ENCODE measurements around the gene KPNB1. TPM values are rescaled to one million over a fixed set of nuclear protein-coding genes. Genes with fewer than 3 reads are reported as not detected.
"Not testable (repeated sequence)": the region's sequence is repeated elsewhere in the genome, so short reads cannot be mapped to it uniquely, and the experiment has no call there.

The KPNB1 gene
- total RNA-seq, 1 donor from 2014 or later = 174 TPM

DNA sequence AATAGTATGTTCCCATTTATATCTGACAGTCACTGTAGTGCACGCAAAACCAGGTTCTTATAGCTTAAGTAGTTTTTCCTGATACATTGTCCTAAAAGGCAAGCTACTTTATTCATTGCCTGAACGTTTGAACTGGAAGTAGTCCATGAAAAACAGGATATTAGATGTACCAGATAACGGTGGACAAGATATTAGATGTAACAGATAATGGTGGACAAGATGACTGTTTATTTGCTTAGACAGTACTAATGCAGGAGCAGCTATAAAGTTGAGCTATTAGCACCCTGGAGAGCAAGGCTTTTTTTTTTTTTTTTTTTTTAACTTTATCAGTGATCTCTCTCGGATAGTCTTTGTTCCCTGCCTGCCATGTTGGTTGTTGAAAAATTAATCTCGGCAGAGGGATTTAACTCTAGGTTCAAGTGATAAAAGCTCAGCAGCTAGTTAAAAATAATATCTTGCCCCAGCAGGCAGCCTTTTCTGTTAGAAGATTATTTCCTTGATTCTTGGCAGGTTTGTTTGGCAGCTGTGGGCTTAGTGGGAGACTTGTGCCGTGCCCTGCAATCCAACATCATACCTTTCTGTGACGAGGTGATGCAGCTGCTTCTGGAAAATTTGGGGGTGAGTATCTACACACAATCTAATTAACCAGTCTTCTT is 26.9 kb downstream of the KPNB1 start:
- DNase-seq = no peak

DNA sequence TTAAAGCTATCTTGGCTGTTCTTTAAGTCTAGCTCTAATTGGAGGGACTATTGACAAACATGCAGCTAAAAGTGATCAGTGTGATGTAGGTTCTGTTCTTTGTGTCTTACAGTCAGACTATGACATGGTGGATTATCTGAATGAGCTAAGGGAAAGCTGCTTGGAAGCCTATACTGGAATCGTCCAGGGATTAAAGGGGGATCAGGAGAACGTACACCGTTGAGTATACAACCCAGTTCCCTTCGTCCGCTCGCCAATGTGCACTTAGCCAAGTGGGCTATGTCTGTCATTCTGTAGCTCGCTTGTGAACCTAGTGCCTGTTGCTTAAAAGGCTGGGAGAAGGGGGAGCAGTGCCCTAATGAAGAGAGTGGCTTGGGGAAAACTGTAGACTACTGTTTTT is 28.5 kb downstream of the KPNB1 start:
- DNase-seq = no peak

DNA sequence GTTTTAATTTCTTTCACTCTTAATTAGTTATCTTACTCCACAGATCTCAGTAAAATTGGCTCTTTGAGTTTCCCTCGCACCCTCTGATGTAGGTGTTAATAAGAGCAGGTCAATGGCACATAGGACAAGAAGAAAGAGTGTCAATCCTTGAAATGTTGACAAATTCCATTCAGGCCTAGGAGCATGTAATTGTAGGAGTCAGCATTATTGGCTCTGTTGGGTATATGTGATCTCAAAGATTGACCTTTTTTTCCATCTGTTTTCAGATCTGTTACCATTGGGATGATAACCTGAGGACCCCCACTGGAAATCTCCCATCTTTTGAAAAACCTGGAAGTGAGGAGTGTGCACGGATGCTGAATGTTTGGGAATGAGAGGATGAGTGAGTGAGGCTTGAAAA is 32.4 kb downstream of the KPNB1 start:
- no peak for DNase-seq

DNA sequence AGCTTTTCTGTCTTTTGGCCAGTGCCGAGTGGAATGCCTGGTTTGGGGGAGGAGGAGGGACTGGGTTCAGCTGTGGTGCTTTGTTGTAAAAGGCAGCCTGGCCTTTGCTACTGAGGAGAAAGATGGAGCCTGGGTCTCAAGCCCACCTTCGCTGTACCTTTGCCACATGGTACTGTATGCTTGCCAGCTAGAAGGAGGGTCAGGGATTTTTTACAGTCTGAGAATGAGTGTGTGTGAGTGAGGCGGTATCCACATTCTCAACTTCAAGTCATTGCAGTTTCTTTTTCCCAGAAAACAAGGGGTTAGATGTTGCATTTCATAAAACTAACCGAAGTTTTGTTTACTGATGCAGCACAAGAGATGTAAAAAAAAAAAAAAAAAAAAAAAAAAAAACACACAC is 33.0 kb downstream of the KPNB1 start:
- not testable (repeated sequence) for DNase-seq

DNA sequence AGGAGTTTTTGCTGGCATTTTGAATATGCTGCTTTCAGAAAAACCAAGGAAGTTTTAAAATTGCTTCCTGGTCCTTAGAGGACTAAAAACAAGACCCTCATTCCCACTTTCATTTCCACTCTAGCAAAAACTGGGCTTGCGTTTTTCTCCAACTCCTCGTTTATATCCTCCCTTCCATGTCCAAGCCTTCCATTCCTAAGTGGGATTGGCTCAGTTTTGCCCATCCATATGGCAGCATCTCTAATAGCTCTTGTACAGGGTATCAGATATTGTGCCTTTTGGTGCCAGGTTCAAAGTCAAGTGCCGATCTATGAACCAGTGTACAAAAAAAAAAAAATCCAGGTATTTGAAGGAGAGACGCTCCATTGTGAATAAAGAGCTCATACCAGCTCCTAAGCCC is 34.3 kb downstream of the KPNB1 start:
- no peak for DNase-seq

DNA sequence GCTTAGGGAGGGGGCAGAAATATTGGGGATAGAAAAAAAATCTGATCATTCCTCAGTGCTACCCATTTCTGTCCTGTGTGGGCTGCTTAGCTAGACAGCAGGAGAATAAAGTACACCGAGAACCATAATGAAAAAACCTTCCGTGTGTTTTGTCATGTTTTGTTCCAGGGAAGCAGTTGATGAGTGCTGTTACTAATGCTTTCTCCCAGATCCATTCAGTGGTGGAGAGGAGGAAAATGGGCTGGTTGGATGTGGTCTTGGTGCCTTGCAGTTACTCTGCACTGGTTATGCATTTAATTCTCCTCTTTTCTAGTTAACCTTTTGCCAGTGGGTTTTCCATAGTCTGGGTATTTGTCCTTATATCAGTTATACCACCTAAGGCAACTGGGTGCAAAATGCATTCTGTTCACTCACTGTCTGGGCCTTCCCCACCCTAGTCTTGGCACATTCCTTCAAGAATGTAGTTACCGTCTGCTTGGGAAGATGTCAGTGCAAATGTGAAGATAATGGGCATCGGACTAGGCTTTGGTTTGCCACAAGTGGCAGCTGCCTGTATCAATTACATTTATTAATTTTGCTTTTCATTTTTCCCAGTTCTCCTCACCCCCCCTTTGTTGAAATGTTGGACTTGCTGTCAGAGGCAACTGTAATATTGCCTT is 34.9 kb downstream of the KPNB1 start:
- DNase-seq = no peak

DNA sequence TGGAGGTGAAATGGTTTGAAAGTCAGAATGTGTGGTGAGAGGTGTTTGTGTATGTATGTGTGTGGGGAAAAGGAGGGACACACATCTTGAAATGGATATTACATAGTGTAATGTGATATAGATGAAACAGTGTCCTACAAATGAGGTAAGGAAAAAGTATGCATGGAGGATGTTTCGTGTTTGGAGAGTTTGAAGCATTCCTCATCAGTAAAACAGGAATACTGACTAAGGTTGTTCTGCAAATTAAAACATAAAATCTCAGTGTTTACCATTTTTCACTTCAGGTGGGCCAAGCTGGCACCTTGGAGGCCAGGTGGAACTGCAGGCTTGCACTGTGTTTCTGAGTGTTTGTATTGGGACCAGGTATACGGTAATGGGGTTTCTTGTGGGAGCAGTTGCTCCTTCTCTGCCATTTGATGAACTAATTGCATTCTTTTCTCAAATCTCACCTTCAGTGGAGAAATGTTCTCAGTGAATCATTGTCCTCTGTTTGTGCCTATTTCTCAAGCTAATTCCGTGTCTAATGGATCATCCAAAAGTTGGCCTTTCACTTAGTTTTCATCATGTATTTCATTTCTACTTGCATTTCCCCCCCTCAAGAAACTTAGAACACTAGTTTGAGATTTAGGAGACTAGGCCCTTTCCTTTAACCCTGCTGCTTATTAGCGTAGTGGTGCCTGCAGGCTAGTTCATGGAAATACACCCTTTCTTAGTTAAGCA is 36.0 kb downstream of the KPNB1 start:
- no peak for DNase-seq

DNA sequence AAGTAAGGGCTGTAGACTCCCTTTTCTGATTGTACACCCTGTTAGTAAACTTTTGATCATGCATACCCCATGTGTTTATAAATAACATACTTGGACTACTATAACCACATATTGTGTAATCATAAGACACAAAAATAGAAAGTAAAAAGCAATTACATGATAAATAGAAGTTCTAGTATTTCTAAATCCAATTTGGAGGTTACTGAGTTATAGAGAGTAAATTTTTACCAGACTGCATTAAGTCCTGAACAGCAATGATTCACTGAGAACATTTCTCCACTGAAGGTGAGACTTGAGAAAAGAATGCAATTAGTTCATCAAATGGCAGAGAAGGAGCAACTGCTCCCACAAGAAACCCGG is 36.5 kb downstream of the KPNB1 start:
- DNase-seq = no peak

DNA sequence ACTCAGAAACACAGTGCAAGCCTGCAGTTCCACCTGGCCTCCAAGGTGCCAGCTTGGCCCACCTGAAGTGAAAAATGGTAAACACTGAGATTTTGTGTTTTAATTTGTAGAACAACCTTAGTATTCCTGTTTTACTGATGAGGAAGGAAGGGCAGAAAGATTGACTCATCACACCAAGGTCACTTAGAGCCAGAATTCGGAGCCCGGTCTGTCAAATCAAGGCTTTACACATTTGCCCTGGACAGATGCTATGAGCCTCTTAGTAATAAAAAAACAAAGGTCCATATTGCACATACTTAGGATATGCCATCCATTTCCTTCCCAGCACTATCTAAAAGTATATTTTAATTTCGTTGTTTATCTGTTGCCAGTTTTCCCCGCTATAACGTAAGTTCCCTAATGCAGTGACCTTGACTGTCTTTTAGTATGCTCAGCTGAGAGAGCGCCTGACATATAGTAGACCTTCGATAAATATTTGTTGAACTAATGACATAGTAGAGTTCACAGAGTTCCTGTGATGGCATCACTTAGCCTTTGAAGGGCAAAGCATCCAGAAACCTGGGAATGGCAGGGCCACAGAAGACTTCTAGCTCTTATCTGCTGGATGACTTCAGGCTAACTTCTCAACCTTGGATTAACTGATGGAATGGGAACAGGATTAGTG is 37.1 kb downstream of the KPNB1 start:
- DNase-seq = no peak

DNA sequence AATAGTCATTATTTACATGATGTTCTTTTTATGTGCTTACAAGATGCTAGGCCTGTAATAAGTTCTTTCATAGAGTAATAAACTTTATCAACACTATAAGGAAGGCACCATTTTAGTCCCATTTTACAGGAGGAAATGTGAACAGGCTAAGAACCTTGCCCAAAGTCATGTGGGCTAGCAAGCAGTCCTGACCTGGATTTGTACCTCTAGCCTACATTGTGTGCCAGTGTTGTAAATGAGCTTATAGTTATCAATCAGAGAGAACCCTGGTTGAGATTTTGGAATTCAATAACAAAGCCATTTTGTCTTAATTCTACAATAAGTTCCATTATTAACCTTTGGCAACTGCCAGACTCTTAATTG is 37.6 kb downstream of the KPNB1 start:
- no peak for DNase-seq

DNA sequence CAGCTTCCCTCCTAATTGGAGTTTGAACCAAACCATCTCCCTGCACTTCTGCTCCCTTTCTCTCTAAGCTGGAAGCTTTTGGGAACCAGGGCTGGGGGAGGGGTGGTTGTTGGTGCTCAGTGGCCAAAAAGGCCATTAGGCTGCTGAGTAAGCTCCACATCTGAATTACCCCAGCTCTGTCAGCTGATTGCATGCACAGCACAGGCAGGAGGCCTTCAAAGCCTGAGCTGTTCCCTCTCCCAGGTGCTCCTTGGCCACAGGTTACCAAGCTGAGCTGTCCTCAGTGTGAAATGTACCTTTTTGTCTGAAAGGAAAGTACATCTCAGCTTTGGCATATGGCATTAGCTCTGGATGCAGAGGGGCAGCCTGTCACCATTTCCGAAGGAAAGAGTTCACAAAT is 38.0 kb downstream of the KPNB1 start:
- no peak for DNase-seq

DNA sequence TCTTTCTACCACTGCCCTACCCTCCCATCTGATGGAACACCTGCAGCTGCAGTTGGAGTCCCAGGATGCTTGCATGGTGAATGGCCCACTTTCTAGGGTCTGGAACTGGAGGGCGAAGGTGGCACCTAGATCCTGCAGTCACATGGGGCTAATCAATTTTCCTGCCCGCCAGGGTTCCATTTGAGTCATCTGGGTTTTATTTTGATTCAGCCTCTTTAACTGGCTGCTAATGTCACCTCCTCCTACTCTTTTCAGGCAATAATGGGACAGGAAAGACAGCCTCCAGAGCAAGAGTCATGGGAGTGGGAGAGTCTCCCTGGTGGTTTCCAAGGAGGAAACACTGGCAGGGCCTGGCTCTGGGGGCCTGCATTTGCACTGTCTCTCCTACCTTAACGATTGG is 40.4 kb downstream of the KPNB1 start:
- no peak for DNase-seq

DNA sequence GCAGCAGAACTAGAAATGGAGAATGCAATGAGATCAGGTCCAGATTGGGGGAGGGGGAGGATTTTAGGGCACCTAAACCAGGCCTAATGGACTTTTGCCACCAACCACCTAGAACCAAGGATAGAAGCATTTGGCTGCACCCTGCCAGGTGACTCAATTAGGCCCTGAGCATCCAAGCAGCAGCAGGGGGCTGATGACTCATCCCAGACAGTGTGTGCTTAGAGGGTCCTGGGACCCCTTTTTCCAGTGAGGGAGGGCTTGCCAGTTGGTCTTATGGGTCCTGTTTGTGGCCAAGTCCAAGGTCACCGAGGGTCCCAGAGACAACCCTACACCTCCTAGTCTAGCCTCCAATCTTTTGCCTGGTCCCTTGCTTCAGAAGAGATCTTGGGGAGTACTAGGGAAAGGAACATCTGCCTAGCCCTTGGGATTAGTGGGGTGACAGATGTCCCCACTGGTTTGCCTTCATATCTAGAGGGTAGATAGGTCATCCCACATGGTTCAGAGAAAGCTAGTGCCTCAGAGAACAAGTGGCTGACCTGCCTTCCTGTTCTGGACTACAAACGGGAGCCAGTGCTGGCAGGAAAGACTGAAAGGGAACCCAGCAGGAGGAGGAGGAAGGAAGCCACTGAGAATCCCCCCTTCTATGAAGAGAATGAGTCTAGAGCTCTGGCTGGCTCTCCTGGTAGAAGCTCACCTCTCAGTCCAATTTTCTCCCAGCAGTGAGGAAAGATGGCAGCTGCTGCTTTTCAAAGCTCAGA is 42.6 kb downstream of the KPNB1 start:
- no peak for DNase-seq

DNA sequence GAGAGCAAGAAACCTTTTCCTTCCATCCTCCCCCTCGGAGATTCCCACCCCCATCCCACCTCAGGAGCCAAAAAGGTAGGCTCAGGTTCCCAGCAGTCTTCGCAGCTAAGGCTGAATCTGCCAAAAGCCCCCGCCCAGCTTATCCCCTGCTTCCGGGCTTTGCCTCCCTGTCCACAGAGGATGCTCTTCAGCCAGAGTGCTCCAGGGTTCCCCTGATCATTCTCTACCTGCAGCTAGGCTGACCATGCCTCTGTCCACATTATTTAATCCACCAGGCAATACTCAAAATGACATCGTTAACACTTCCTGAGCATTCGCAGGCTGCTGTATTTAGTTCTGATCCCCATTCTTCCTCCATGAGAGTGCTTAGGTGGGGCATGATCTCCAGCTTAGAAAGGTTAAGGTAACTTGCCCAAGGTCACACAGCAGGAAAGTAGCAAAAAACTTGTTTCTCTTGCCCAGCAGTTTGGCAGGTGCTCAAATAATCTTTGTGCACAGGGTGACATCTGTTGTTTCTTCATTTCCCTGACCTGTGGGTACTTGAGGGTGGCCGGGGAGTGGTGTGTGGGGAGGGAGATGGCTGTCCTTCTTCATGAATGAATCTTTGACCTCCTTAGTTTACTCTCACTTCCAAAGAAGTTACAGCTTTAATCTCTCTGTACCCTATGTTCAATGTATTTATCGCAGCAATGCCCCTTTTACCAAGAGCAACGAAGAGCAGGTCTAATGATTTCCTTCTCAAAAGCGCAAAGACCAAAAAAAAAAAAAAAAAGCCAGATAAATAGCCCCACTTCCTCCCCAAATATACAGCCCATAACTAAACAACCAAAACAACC is 43.4 kb downstream of the KPNB1 start:
- DNase-seq = no peak

DNA sequence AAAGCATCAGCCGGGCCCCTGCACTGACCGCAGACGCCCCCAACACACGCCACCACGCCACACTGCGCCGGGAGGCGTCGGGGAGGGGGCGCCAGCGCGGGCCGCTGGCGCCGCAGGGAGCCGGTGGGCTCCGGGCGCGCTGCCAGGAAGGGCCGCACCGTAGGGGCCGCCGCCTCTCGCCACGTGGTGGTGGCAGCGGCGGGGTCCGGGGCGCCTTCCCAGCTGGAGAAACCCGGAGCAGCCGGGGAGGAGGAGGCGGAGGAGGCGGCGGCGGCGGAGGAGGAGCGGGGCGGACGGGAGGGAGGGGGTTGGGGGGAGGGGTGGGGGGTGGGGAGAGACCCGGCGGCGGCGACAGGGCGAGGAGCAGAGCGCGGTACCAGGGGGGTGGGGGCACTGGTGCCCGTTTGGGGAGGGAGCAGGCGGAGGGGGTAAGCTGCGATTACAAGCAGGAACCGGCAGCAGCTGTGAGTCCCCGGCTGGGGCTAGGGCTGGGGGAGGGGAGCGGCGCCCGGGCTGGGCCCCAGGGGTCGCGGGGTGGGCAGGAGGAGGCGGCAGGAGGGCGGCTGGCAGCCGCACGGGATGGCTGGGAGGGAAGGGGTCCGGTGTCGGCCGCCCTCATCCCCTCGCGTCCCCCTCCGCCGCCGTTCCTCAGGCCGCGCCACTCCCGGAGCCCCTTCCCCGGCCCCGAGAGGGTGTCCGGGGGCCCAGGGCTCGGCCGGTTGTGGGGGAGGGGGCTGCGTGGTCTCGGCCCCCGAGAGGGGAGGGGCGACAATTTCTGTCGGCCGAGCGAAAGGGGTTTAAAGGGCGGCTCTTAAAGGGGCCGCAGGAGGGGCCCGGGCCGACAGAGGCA is 44.2 kb downstream of the KPNB1 start, which contains the start of gene TBKBP1:
Gene TBKBP1, plus strand, starts transcription at position 431 of the 850 bp plus-strand sequence. CDS start 1,952 bp downstream, outside the sequence.
- DNase-seq = peak; percentile 93

DNA sequence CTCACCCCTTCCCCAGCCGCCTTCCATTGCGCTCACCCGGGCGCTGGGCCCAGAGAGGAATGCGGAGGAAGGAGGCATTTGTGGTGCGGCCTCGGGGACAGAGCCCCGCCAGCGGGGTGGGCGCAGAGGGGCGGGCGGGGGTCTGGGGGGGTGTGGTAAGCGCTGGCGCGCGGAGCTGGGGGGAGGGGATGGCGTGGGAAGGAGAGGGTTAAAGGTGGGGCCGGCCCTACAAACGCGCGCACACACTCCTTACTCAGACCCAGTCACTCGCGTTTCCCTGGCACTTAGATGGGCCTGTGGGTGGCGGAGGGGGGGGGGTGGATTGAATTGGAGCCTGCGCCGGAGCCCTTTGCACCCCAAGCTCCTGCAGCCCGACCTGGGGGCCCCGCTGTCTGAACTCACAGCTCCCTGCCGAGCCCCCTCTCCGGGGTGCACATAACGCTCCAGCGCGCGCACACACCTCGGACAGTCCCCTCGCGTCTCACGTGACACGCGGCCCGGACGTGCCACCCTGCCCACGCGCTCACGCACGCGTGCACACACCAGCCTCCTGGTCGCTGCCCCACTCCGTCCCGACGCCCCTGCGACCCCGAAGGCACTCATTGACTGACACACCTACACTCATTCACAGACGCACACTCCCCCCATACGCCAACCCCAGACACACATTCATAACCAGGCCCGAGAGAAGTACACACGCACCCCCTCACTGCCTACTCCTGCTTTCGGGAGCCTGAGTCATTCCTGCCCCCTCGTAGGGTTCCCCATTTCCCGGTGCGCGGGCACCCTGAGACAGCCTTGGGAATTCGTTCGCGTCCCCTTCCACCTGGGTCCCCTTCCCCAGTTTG is 45.1 kb downstream of the KPNB1 start:
- no peak for DNase-seq

DNA sequence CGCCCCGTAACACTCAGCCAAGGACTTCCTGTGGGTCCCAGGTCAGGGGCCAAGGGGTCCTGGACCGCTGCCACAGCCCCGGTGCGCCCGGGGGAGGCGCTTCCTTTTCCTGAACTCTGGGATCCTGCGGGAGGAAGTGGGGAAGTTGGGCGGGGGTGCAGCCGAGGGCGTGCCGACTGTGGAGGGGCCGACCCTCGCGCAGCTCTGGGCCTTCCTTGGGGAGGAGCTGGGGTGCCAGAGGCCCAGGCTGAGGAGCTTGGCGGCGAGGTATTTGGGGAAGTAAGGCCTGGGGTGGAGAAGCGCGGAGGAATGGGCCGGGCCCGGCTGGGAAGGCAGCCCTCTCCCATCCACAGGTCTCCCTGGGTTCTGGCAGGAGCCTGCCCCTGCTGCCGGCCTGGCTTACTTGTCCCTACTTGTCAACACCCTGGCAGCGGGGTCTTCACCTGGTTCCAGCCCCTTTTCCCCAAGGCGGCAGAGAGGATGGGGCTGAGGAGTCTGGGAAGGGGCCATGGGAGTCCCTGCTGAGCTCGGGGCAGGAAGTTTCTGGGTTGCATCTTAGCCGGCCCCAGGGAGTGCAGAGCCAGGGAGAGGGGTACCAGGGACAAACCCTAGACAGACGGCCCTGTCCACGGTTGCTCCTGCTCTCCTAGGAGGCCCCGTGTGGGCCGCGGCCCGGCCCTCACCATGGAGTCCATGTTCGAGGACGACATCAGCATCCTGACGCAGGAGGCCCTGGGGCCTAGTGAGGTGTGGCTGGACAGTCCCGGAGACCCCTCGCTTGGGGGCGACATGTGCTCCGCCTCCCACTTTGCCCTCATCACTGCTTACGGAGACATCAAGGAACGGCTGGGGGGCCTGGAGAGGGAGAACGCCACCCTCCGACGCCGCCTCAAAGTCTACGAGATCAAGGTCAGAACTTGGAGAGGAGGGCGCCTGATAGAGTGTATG is 46.0 kb downstream of the KPNB1 start:
- DNase-seq = peak; percentile 62
